GM19455 (cell line): ENCODE measurements around the gene FAU.
"Not testable (repeated sequence)": the region's sequence is repeated elsewhere in the genome, so short reads cannot be mapped to it uniquely, and the experiment has no call there.

Source experiments
- ATAC-seq: cut with Tn5 transposase; IDR thresholded peaks from one replicate; pipeline ENCODE4 v1.9.1; 2021; ENCODE audit not compliant: unreplicated experiment

The FAU gene

DNA sequence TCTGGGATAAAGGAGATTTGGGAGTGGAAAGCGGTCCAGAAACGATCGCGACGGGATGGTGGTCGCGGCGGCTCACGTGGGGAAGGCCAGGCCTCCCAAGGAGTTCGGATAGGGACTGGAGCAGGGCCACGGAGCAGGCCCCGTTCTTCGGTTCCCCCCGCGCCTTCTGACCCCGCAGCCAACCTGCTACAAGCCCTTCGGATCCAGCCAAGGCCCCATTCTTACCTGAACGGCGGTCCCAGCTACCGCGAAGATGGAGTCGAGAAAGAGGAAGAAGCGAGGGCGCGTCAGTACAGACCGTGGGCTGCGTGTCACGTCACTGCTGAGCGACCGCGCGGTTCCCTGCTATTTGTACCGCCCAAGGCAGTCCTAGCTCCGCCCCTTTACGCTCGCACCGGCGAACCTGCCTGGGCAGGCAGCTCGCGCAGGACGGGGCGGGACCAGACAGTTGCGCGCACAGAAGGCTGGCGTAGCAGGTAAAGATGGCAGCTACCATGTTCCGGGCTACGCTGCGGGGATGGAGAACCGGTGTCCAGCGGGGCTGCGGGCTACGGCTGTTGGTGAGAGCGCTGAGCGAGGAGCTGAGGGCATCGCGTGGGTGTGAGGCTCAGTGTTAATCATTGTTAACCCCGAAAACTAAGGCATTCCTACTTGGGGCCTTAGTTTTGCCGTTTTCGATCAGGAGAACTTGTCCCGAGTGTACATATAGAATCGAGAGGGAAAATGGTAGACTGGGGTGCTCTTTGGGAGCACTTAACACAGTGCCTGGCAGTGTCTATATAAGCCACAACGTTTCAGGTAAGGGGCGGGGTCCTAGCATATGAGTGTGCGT is at the start of gene FAU, which contains the start of gene MRPL49:
FAU (minus strand) TSS at position 270 of the 832 bp plus-strand sequence. CDS start 321 bp downstream, outside the sequence.
MRPL49 (plus strand) TSS at position 457 of the 832 bp plus-strand sequence; CDS start at position 483, 26 bp downstream.
- ATAC-seq = peak; percentile 56

DNA sequence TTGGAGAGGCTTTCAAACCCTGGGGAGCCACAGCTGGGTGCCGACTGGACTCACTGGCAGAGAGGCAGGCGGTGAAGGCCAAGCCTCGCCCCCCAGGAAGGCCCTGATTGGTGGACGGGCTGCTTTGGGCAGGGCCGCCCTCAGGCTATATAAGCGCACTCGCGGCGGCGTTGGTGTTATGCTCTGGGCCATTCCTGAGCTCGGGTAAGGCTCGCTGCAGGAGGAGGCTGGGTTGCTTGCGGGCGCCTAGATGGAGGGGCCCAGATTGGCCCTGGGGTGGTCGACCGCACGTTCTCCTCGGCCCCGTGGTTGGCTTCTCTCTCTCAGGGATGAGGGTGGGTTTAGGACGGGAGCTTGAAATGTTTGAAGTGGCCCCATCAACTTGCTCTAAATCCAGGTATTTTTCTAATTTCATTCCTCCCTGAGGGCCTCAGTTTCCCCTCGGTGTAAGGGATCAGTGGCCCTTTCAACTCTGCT is 48.2 kb upstream of the FAU start, which contains the start of gene SPDYC:
SPDYC (plus strand) TSS at position 176 of the 477 bp plus-strand sequence. CDS start 1,125 bp downstream, outside the sequence.
- ATAC-seq = no peak

DNA sequence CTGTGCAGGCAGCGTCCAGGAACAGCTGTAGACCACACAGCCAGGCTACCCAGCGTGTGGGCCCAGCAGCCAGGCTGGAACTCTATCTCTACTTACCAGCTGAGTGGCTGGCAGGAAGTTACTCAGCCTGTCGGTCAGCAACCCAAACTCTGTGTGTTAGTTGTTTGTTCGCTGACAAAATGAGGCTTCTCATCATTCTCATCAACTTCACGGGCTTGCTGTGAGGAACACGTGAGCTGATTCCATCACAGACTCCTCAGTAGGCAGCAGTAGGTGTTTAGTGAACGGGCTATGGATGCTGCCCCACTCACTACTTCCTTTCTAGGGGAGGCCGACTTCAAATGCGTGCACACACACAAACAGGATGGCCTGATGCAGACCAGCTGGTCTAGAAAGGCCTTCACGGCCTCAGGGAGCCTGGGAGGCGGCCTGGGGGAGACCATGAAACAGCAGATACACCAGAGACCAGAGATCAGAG is 47.3 kb upstream of the FAU start:
- ATAC-seq = no peak

DNA sequence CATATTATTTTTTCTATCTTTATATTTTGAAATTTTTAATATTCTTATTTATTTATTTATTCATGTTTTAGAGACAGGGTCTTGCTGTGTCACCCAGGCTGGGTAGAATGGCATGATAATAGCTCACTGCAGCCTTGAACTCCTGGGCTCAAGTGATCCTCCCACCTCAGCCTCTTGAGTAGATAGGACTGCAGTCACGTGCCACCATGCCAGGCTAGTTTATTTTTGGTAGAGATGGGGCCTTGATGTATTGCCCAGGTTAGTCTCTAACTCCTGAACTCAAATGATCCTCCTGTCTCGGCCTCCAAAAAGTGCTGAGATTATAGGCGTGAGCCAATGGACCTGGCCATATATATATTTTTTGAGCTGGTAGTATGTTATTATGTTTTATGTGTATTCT is 45.7 kb upstream of the FAU start:
- no peak for ATAC-seq

DNA sequence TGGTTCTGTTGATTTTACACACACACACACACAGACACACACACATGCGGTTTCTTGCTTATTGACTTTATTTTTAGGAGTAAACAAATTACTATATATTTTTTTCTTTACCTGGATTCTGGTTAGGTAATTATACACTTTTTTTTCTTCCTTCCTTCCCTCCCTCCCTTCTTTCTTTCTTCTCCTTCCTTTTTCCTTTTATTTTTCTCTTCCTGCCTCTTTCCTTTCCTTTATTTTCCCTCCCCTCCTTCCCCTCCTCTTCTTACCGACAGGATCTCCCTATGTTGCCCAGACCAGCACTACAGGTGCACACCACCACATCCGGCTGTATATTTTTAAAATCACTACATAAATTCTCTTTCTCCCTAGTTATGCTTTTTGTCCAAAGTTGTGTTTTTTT is 45.0 kb upstream of the FAU start:
- no peak for ATAC-seq

DNA sequence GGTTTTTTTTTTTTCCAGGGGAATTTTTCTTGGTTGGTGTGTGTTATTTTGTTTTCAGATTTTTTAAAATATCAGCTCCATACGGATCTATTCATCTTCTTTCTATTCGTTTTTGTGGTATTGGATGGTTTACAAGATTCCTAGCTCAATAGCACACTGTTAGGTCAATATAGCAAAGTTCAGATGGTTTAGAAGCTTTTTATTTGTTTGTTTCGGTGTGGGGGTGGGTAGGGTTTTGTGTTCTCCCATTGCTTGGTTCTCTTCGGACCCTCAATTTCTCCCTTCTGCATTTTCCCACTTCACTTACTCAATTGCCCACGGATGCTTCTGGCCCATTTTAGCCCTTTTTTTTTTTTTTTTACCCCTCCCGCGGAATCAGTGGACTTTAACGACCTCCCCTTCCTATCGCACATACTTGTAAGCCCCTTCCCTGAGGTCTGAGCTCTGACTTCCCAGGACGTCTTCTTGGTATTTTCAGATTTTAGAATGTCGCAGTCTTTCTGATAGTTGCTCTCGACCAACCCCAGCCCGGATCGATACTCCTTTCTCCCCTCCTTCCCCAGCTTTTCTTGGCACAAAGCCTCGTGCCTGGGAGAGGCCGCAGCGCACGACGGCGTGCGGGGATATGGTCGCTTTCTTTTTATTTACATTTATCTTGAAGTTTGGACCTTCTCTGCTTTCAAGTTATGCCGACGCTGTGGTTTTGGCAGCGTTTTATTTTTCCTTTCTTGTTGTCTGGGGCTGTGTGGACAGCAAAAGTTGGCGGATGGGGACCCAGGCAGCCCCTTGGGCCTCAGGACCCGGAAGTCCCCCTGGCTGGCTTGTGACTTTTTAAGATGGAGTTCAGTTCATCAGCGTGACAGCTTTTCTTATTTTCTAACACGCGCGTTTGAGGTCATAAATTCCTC is 43.7 kb upstream of the FAU start:
- no peak for ATAC-seq

DNA sequence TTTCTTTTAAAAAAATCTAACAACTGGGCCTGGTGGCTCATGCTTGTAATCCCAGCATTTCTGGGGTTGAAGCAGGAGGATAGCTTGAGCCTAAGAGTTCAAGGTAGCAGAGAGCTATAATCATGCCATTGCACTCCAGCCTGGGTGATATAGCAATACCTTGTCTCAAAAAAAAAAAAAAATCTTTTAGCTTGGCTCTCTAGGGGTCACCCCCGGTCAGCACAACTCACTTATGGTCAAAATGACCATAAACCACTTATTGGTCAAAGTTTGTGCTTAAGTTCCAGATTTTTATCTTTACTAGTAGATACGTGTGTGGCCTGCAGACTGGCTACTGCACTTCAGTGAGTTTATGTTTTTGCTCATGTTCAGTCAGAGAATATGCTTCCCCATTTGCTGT is 41.8 kb upstream of the FAU start:
- ATAC-seq = no peak

DNA sequence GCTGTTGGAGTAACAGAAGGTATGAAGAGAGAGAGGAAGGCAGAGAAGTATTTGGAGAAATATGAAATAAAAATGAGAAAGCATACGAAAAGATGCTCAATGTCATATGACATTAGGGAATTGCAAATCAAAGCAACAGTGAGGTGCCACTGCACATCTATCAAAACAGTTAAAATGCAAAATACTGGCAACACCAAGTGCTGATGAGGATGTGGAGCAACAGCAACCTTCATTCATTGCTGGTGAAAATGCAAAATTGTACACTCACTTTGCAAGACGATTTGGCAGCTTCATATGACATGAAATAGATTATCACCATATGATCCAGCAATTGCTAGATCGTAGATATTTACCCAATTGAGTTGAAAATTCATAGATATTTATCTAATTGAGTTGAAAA is 38.7 kb upstream of the FAU start:
- no peak for ATAC-seq

DNA sequence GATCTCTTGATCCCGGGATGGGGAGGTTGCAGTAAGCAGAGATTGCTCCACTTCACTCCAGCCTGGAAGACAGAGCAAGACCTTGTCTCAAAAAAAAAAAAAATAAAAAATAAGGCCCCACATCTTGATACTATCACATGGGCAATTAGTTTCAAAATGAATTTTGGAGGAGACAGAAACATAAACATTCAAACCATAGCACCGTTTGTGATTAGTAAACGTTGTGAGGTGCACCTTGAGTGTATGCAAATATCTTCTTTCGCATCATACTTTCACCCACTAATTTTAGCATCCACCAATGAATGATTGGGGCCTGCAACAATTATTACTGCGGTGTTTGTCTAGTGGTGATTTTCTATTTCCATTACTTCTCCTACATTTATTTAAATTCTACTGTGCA is 37.1 kb upstream of the FAU start:
- ATAC-seq = no peak

DNA sequence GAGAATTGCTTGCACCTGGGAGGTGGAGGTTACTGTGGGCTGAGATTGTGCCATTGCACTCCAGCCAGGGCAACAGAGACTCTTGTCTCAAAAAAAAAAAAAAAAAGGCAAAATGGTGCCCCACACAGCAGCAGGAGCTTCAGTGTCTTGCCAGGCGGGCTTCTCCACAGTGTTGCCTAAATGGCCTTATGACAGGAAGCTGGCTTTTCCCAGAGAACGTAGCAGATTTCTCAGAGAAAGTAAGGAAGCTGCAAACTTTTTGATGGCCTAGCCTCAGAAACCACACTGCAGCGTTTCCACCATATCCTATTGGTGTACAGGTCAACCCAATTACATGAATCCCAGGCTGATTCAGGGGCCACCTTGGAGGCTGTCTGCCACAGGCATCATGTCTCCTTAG is 35.4 kb upstream of the FAU start:
- no peak for ATAC-seq

DNA sequence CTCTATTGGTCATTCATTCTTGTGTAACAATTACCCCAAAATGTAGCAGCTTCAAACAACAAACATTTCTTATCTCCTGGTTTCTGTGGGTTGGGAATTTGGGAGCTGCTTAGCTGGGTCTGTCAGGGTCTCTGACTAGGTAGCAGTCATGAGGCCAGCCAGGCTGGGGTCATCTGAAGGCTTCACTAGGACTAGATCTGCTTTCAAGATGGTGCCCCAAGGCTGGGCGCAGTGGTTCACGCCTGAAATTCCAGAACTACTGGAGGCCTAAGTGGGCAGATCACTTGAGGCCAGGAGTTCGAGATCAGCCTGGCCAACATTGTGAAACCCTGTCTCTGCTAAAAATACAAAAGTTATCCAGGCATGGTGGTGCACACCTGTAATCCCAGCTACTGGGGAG is 35.0 kb upstream of the FAU start:
- no peak for ATAC-seq

DNA sequence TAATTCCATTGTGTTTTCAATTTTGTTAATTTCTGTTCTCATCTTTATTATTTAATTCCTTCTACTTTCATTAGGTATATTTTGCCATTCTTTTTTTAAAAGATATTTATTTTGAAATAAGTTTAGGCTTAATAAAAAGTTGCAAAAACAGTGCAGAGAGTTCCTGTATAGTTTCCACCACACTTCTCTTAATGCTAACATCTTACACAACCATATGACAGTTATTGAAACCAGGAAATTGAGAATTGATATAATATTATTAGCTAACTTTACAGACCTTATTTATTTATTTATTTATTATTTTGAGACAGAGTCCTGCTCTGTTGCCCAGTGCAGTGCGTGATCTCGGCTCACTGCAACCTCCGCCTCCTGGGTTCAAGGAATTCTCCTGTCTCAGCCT is 34.3 kb upstream of the FAU start:
- no peak for ATAC-seq

DNA sequence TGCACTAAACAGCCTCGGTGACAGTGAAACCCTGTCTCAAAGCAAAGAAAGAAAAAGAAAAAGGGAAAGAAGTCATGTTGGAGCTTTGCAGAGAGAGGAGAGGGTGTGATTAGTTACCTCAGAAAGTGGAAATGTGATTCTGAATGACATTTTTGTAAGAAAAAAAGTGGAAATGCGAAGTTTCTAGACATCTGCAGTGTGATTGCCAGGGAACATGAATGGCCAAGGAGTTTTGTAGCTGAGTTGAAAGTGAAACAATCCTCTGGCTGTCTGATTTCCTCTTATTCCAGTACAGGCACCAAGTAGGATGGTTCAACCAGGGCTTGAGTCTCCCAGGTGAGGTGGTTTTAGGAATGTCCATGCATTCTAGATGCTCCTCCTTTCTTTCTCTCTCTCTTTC is 30.2 kb upstream of the FAU start:
- no peak for ATAC-seq

DNA sequence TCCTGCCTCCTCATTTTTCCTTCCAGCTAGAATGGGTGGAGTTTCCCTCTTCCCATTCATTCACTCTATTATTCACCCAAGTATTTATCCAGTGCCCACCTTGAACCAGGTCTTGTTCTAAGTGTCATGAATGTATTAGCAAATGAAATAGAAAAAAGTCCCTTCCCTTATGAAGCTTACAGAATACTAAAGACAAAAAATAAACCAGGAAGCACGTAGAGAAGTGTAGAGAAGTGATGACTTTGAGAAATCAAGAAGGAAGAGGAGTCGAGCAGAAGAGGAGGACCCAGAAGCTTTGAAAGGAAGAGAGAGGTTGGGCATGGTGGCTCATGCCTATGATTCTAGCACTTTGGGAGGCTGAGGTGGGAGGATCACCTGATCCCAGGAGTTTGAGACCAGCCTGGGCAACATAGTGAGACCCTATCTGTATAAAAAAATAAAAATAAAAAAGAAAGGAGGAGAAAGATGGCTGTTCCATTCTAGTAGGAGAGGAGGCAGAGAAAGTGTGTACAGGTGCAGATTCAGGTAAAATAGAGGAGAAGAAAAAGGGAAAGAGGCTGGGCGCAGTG is 29.5 kb upstream of the FAU start:
- no peak for ATAC-seq

DNA sequence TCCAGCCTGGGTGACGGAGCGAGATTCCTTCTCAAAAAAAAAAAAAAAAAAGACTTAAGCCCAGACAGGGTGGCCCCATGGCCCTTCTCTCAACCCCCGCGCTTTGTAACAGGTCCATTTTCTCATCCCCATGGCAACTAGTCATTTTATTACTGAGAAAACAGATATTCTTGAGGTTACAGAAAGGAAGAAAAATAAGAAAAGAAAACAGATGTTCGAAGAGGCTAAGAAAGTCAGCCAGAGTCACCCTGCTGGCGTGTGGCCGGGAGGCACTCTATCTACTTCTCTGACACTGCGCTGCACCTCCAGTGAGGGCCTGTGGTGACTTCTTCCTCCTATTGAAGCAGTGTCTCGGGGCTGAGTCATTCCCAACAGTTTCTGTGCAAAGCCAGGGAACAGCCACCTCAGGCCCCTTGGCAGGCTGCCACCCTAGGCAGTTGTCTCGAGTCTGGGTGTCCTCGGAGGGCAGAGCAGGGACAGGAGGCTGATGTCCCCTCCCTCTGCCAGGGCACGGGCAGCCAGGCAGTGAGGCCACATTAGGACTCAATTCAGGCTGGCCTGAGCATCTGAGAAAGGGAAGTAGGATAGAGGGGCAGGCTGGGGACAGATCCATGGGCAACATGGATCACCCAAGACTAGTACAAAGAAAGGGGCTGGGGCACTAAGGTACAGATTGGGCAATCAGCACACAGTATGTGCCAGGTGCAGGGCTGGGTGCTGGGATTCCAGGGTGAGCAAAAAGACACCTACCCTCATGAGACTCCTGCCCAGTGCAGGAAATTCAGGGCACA is 28.8 kb upstream of the FAU start:
- no peak for ATAC-seq

DNA sequence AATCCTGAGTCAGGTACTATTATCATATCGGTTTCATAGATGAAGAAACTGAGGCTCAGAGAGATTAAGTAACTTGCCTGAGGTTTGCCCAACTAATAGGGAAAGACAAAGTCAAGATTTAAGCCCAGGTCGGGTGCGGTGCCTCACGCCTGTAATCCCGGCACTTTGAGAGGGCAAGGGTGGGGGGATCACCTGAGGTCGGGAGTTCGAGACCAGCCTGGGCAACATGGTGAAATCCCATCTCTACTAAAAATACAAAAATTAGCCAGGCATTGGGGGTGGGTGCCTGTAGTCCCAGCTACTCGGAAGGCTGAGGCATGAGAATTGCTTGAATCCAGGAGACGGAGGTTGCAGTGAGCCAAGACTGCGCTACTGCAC is 28.2 kb upstream of the FAU start:
- ATAC-seq = not testable (repeated sequence)

DNA sequence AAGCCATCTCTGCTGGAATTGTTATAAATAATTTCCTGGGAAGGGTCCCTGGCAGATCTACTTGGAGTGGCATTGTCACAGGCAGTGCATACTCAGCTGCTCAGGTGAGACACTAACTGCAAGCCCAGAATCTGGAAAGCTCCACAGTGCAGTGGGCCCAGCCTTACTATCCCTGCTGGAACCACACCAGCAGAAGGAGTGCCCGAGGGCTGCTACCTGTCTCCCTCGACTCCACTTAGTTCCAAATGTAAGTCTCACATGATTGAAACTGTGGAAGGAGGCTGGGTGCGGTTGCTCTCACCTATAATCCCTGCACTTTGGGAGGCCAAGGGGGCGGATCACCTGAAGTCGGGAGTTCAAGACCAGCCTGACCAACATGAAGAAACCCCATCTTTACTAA is 26.7 kb upstream of the FAU start:
- ATAC-seq = no peak

DNA sequence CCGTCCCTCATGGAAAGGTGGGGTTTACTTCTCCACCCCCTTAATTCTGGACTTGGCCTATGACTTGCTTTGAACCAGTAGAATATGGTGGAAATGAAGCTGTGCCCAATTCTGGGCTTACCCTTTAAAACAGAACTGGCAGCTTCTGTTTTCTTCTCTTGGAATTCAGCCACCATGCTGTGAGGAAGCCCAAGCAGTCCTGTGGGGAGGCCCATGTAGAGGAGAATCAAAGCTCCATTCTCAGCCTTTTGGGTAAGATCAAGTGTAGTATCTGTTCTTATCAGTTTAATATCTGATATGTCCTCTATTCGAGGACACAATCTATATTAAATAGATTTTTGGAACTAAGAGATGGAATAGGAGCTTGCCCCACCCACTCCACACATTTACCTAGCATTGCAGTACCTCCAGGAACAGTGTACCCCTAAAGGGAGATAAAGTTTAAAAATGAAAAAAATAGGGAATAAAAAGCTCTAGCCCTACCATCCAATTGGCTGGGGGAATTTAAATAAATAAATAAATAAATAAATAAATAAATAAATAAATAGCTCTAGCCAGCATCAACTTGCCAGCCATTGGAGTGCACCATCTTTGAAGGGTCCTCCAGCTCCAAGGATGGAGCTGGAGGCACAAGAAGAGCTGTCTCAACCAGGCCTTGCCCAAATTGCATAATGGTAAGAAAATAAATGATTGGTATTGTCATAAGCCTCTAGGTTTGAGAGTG is 25.6 kb upstream of the FAU start:
- no peak for ATAC-seq

DNA sequence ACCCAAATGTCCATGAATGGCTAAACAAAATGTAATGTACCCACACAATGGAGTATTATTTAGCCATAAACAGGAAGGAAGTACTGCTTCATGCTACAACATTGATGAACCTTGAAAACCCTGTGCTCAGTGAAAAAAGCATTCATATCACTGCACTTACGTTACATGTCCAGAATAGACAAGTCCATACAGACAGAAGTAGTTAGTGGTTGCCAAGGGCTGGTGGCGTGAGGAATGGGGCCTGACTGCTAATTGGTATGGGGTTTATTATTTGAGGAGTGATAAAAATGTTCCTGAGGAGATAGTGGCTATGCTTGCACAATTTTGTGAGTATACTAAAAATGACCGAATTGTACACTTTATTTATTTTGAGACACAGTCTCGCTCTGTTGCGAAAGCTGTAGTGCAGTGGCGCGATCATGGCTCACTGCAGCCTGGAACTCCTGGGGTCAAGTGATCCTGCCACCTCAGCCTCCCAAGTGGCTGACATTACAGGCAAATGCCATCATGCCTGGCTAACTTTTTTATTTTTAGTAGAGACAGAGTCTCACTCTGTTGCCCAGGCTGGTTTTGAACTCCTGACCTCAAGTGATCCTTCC is 20.1 kb upstream of the FAU start:
- no peak for ATAC-seq
